ENCODE measurements around the gene BRD7.

BRD7 gene

GRCh38 chr16:50271148-50272041, 97.4 kb downstream of the BRD7 start:
- no peak for DNase-seq

- no peak for DNase-seq
Measured at GRCh38 chr16:50270510-50271147, 98.2 kb downstream of the BRD7 start.

- no peak for DNase-seq
Measured at GRCh38 chr16:50269769-50270509, 98.8 kb downstream of the BRD7 start.

- no peak for DNase-seq
Measured at GRCh38 chr16:50269061-50269705, 99.6 kb downstream of the BRD7 start.

GRCh38 chr16:50268352-50268751, 100.4 kb downstream of the BRD7 start:
- DNase-seq: no peak

GRCh38 chr16:50267651-50268050, 101.1 kb downstream of the BRD7 start:
- no peak for DNase-seq

- no peak for DNase-seq
Measured at GRCh38 chr16:50267151-50267631, 101.6 kb downstream of the BRD7 start.

- DNase-seq: no peak
Measured at GRCh38 chr16:50266337-50267091, 102.3 kb downstream of the BRD7 start, which contains the start of gene ADCY7. Gene ADCY7, plus strand, starts transcription at chr16:50266551. Its CDS starts 21,629 bp downstream, at chr16:50288180.
